Muscle of back (tissue), 11 donors: ENCODE results near the gene PRDM5. TPM values are rescaled to one million over a fixed set of nuclear protein-coding genes. Genes with fewer than 3 reads are reported as not detected.

Experiments used
- DNase-seq, 3 donors: peaks; one replicate each; pipeline versions ENCODE4 v3.0.0 to v3.0.0-alpha.2; 2013
- polyA plus RNA-seq, 10 donors: library from polyadenylated mRNA; unstranded; fragments of 120-200 nt; gene quantifications; one replicate each; pipeline ENCODE4 v1.2.1, GENCODE V29; 2013; ENCODE audit not compliant: insufficient read length in 10 of 10

Gene PRDM5
- polyA plus RNA-seq, 10 donors = 8.1 to 14.0 (median 11.1) TPM

GRCh38 chr4:120915336-120915735 lies 7.2 kb downstream of the PRDM5 start:
- no peak for DNase-seq

- DNase-seq = no peak
Observed at GRCh38 chr4:120903419-120903818, 19.1 kb downstream of the PRDM5 start.

GRCh38 chr4:120902925-120903324 lies 19.6 kb downstream of the PRDM5 start:
- DNase-seq = no peak

- DNase-seq = no peak
Observed at GRCh38 chr4:120901731-120902130, 20.8 kb downstream of the PRDM5 start.

- no peak for DNase-seq
Observed at GRCh38 chr4:120897981-120898719, 24.4 kb downstream of the PRDM5 start.

- no peak for DNase-seq
Observed at GRCh38 chr4:120895554-120895953, 27.0 kb downstream of the PRDM5 start.

GRCh38 chr4:120893314-120893713 lies 29.2 kb downstream of the PRDM5 start:
- DNase-seq = no peak

GRCh38 chr4:120886191-120886590 lies 36.3 kb downstream of the PRDM5 start:
- peak; percentile 34 to 72 (median 42) for DNase-seq

GRCh38 chr4:120881846-120882245 lies 40.7 kb downstream of the PRDM5 start:
- no peak for DNase-seq

GRCh38 chr4:120881351-120881750 lies 41.2 kb downstream of the PRDM5 start:
- no peak for DNase-seq

GRCh38 chr4:120877021-120877420 lies 45.5 kb downstream of the PRDM5 start:
- DNase-seq = no peak

GRCh38 chr4:120874792-120875774 lies 47.4 kb downstream of the PRDM5 start:
- peak in 2 of 3 donors; percentile 26 to 70 for DNase-seq

- DNase-seq = no peak
Observed at GRCh38 chr4:120873554-120873953, 49.0 kb downstream of the PRDM5 start.

GRCh38 chr4:120871173-120871572 lies 51.4 kb downstream of the PRDM5 start:
- DNase-seq = no peak

- DNase-seq = no peak
Observed at GRCh38 chr4:120870279-120870673, 52.2 kb downstream of the PRDM5 start.

GRCh38 chr4:120869613-120870278 lies 52.8 kb downstream of the PRDM5 start:
- no peak for DNase-seq

- DNase-seq = no peak
Observed at GRCh38 chr4:120867506-120867905, 55.0 kb downstream of the PRDM5 start.

GRCh38 chr4:120865985-120866384 lies 56.5 kb downstream of the PRDM5 start:
- DNase-seq = no peak

- no peak for DNase-seq
Observed at GRCh38 chr4:120864969-120865368, 57.6 kb downstream of the PRDM5 start.

GRCh38 chr4:120862432-120862831 lies 60.1 kb downstream of the PRDM5 start:
- no peak for DNase-seq

- DNase-seq = no peak
Observed at GRCh38 chr4:120861852-120862251, 60.7 kb downstream of the PRDM5 start.

GRCh38 chr4:120858776-120859175 lies 63.8 kb downstream of the PRDM5 start:
- DNase-seq = no peak
